Suprapubic skin (tissue), 4 donors: Measurements from ENCODE around the gene PUM2. TPM values are rescaled to one million over a fixed set of nuclear protein-coding genes. Genes with fewer than 3 reads are reported as not detected.

Source experiments
- DNase-seq, 2 donors: peaks; one replicate each; pipeline ENCODE4 v3.0.0-alpha.2; 2019; ENCODE audit warnings: low spot score in 2 of 2
- H3K27ac ChIP-seq: fragments of 200-600 bp; sonication (generic); one replicate; pipeline ENCODE4 v1.5.1; 2019
- H3K27me3 ChIP-seq: fragments of 200-600 bp; sonication (generic); one replicate; pipeline ENCODE4 v1.5.1; 2019
- H3K36me3 ChIP-seq: fragments of 200-600 bp; sonication (generic); one replicate; pipeline ENCODE4 v1.5.1; 2019
- H3K4me1 ChIP-seq: fragments of 200-600 bp; sonication (generic); one replicate; pipeline ENCODE4 v1.5.1; 2019
- H3K4me3 ChIP-seq: fragments of 200-600 bp; sonication (generic); one replicate; pipeline ENCODE4 v1.5.1; 2019; ENCODE audit warnings: mild to moderate bottlenecking
- H3K9me3 ChIP-seq: fragments of 200-600 bp; sonication (generic); one replicate; pipeline ENCODE4 v1.5.1; 2019
- CTCF ChIP-seq, 2 donors: fragments of 200-600 bp in 1 of 2; fragments of 450-650 bp in 1 of 2; sonication (generic) in 1 of 2; IDR thresholded peaks; one replicate each; pipeline ENCODE4 v1.5.1; 2016 to 2019; ENCODE audit warnings: antibody characterized with exemption in 2 of 2, mild to moderate bottlenecking in 1 of 2, moderate library complexity in 1 of 2
- EP300 ChIP-seq: sonication (generic); formaldehyde crosslinking; IDR thresholded peaks from one replicate; pipeline ENCODE4 v1.6.1; 2017; ENCODE audit warnings: antibody characterized with exemption
- POLR2A ChIP-seq, 2 donors: fragments of 450-650 bp; IDR thresholded peaks; one replicate each; pipeline ENCODE4 v1.6.1; 2017; ENCODE audit warnings: antibody characterized with exemption in 2 of 2, mild to moderate bottlenecking in 2 of 2, moderate library complexity in 2 of 2
- POLR2AphosphoS5 ChIP-seq, 3 donors: sonication (generic); formaldehyde crosslinking; IDR thresholded peaks; one replicate each; pipeline ENCODE4 v1.6.1; 2017; ENCODE audit warnings: antibody characterized with exemption in 3 of 3
- WGBS: methylation state at CpG from one replicate; pipeline ENCODE4 v1.1.5; 2018; 5-methylcytosine and 5-hydroxymethylcytosine counted together
- total RNA-seq, 4 donors: library from RNA; depleted of rRNA; stranded (reverse); fragments of >200 nt; gene quantifications; one replicate each; pipeline ENCODE4 v1.1.0, GENCODE V29; 2016

Gene PUM2
- total RNA-seq, 4 donors from 2014 or later = 78.9 to 108 (median 99.0) TPM

GRCh38 chr2:20317690-20318089, 33.0 kb downstream of the PUM2 start:
- Histone ChIP-seq H3K9me3 (no peaks in the 10 kb centered on the region), H3K4me3 (no peak overlapping the region), H3K27me3 (no peaks in the 10 kb centered on the region), H3K36me3 (peaks cover 64% of the 10 kb centered on the region), H3K27ac (no peak overlapping the region), H3K4me1 (no peaks in the 10 kb centered on the region)
- 94% methylated on average over 3 of the region's 3 CpGs for WGBS
- TF ChIP-seq POLR2A (IDR thresholded peaks at IDR 0.05) = no peak
- no peak for TF ChIP-seq EP300
- TF ChIP-seq POLR2AphosphoS5 (IDR thresholded peaks at IDR 0.05) = no peak
- TF ChIP-seq CTCF (IDR thresholded peaks at IDR 0.05) = no peak
- DNase-seq = no peak

- no peak overlapping the region for H3K4me3 ChIP-seq
- 69% methylated on average over 1 of the region's 1 CpG for WGBS
- H3K27me3 ChIP-seq = no peaks in the 10 kb centered on the region
- no peak overlapping the region for H3K27ac ChIP-seq
- H3K9me3 ChIP-seq = no peaks in the 10 kb centered on the region
- no peaks in the 10 kb centered on the region for H3K4me1 ChIP-seq
- H3K36me3 ChIP-seq = peaks cover 60% of the 10 kb centered on the region
- no peak for TF ChIP-seq POLR2AphosphoS5 (IDR thresholded peaks at IDR 0.05)
- TF ChIP-seq EP300 = no peak
- no peak for TF ChIP-seq POLR2A (IDR thresholded peaks at IDR 0.05)
- no peak for TF ChIP-seq CTCF (IDR thresholded peaks at IDR 0.05)
- DNase-seq = no peak
Observed at GRCh38 chr2:20317197-20317596, 33.4 kb downstream of the PUM2 start.

GRCh38 chr2:20314562-20315501, 35.8 kb downstream of the PUM2 start:
- TF ChIP-seq POLR2AphosphoS5 (IDR thresholded peaks at IDR 0.05) (no peak), EP300 (no peak), CTCF (IDR thresholded peaks at IDR 0.05) (no peak), POLR2A (IDR thresholded peaks at IDR 0.05) (no peak)
- no peak for DNase-seq
- H3K4me3 ChIP-seq = no peak overlapping the region
- H3K9me3 ChIP-seq = no peaks in the 10 kb centered on the region
- no peaks in the 10 kb centered on the region for H3K4me1 ChIP-seq
- no peaks in the 10 kb centered on the region for H3K27me3 ChIP-seq
- WGBS = 87% methylated on average over 4 of the region's 4 CpGs
- H3K27ac ChIP-seq = no peak overlapping the region
- H3K36me3 ChIP-seq = peaks cover 64% of the 10 kb centered on the region

GRCh38 chr2:20313659-20314058, 37.0 kb downstream of the PUM2 start:
- Histone ChIP-seq H3K4me3 (no peak overlapping the region), H3K27me3 (no peaks in the 10 kb centered on the region), H3K36me3 (peaks cover 61% of the 10 kb centered on the region), H3K4me1 (no peaks in the 10 kb centered on the region), H3K9me3 (no peaks in the 10 kb centered on the region), H3K27ac (no peak overlapping the region)
- no peak for DNase-seq
- no peak for TF ChIP-seq POLR2A (IDR thresholded peaks at IDR 0.05)
- TF ChIP-seq POLR2AphosphoS5 (IDR thresholded peaks at IDR 0.05) = no peak
- TF ChIP-seq CTCF (IDR thresholded peaks at IDR 0.05) = no peak
- no peak for TF ChIP-seq EP300
- 90% methylated on average over 3 of the region's 3 CpGs for WGBS

GRCh38 chr2:20309001-20309400, 41.6 kb downstream of the PUM2 start:
- Histone ChIP-seq H3K27ac (no peak overlapping the region), H3K27me3 (no peaks in the 10 kb centered on the region), H3K9me3 (no peaks in the 10 kb centered on the region), H3K4me3 (no peak overlapping the region), H3K4me1 (no peaks in the 10 kb centered on the region), H3K36me3 (peaks cover 55% of the 10 kb centered on the region)
- no peak for TF ChIP-seq POLR2AphosphoS5 (IDR thresholded peaks at IDR 0.05)
- TF ChIP-seq POLR2A (IDR thresholded peaks at IDR 0.05) = no peak
- no peak for TF ChIP-seq CTCF (IDR thresholded peaks at IDR 0.05)
- no peak for TF ChIP-seq EP300
- WGBS = 85% methylated on average over 2 of the region's 2 CpGs
- no peak for DNase-seq
